Mammary epithelial cell (primary cell): ENCODE results near the gene TRIM60.
A peak's percentile ranks its signal among the peaks of the same experiment; 100 is the strongest.

ENCODE experiments used
- EZH2 ChIP-seq: IDR thresholded peaks from 2 replicates; pipeline ENCODE4 v1.6.1; 2012; ENCODE audit warnings: low read length, inconsistent platforms, borderline replicate concordance
- TF ChIP-seq, protein P1 (sequence below), 2 donors: IDR thresholded peaks in 1 of 2; conservative IDR thresholded peaks in 1 of 2; 2 replicates each; pipeline ENCODE4 v1.5.1; 2011 to 2012; ENCODE audit warnings: inconsistent platforms in 2 of 2, low read length in 2 of 2, mild to moderate bottlenecking in 2 of 2, control low read depth in 1 of 2, low read depth in 1 of 2; ENCODE audit not compliant: insufficient read depth in 1 of 2; ENCODE audit errors: extremely low read depth in 1 of 2

DNA sequence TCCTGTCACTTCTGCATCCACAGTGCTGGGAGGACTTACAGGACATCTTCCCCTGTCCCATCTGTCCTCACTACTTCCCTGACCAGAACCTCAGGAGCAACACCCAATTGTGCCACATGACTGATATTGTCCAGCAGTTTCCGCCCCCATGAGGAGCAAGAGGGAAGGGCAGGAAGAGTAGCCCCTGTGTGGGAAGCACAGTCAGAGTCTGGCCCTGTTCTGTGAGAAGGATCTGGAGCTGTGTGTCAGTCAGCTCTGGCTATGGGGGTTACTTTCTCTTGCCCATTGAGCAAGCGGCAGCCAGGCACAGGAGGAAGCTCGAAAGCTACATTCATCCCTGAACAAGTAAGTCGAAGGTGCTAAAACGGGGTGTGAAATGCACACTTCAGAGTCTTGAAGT, 14.8 kb upstream of the TRIM60 start:
- TF ChIP-seq, protein P1, sequence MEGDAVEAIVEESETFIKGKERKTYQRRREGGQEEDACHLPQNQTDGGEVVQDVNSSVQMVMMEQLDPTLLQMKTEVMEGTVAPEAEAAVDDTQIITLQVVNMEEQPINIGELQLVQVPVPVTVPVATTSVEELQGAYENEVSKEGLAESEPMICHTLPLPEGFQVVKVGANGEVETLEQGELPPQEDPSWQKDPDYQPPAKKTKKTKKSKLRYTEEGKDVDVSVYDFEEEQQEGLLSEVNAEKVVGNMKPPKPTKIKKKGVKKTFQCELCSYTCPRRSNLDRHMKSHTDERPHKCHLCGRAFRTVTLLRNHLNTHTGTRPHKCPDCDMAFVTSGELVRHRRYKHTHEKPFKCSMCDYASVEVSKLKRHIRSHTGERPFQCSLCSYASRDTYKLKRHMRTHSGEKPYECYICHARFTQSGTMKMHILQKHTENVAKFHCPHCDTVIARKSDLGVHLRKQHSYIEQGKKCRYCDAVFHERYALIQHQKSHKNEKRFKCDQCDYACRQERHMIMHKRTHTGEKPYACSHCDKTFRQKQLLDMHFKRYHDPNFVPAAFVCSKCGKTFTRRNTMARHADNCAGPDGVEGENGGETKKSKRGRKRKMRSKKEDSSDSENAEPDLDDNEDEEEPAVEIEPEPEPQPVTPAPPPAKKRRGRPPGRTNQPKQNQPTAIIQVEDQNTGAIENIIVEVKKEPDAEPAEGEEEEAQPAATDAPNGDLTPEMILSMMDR (conservative IDR thresholded peaks at IDR 0.05 in 1 of 2, IDR thresholded peaks at IDR 0.05 in 1 of 2; ENCODE audit: extremely low read depth in 1 of 2, insufficient read depth in 1 of 2, low read depth in 1 of 2, low read length in 2 of 2) = peak in 1 of 2 donors; percentile 4
- TF ChIP-seq EZH2 = no peak
